ENCODE data around the gene LAMC3.

Gene LAMC3

DNA sequence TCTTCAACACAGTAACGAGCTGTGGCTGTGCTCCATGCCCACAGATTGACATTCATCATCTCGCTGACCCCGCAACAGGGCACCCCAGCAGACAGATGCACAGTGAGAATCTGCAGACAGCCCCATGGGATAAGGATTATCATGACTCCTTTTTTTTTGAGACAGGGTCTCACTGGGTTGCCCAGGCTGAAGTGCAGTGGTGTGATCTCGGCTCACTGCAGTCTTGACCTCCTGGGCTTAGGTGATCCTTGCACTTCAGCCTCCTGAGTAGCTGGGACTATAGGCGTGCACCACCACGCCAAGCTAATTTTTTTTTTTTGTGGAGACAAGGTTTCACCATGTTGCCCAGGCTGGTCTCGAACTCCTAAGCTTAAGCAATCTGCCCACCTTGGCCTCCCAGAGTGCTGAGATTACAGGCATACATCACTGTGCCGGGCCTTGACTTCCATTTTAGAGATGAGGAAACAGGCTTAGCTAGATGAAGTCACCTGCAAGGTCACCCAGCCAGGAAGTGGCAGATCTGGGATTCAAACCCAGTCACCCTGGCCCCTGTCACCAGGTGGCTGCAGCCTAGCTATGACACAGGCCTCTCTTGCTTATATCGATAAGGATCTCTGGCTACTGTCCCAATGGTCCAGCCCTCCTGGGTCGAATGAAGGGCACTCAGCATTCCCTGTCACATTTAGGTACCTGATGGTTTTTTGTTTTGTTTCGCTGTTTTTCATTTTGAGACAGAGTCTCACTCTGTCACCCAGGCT is 92.4 kb downstream of the LAMC3 start:
- in situ Hi-C loops (cut with MboI; ENCODE audit: low sequenced_read_pairs, unreplicated experiment): no loop called here
- TF ChIP-seq, protein P1, sequence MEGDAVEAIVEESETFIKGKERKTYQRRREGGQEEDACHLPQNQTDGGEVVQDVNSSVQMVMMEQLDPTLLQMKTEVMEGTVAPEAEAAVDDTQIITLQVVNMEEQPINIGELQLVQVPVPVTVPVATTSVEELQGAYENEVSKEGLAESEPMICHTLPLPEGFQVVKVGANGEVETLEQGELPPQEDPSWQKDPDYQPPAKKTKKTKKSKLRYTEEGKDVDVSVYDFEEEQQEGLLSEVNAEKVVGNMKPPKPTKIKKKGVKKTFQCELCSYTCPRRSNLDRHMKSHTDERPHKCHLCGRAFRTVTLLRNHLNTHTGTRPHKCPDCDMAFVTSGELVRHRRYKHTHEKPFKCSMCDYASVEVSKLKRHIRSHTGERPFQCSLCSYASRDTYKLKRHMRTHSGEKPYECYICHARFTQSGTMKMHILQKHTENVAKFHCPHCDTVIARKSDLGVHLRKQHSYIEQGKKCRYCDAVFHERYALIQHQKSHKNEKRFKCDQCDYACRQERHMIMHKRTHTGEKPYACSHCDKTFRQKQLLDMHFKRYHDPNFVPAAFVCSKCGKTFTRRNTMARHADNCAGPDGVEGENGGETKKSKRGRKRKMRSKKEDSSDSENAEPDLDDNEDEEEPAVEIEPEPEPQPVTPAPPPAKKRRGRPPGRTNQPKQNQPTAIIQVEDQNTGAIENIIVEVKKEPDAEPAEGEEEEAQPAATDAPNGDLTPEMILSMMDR (IDR thresholded peaks at IDR 0.05; ENCODE audit: borderline replicate concordance, control extremely low read depth, extremely low read depth, insufficient read depth, missing control alignments): no peak
- DNase-seq (ENCODE audit: low spot score): no peak

DNA sequence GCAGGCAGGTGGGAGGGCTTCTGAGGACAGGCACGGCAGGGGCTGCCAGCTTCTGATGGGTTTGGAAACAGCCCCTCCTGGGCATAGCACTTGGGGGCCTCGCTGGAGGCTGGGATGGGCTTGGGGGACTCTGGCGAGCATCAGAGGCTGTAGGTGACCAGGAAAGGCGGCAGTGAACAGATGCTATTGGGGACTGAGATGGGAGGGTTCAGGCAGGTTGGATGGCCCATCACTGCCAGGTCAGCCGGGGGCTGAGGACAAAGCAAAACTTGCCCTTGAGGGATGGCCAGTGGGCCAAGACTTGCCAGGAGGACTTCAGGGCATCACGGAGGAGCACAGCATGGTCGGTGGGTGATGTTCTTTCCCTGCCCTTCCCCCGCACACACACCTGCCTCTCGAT is 94.0 kb downstream of the LAMC3 start:
- TF ChIP-seq, protein P1 (IDR thresholded peaks at IDR 0.05; ENCODE audit: borderline replicate concordance, control extremely low read depth, extremely low read depth, insufficient read depth, missing control alignments): no peak
- no peak for DNase-seq (ENCODE audit: low spot score)
- in situ Hi-C loops (cut with MboI; ENCODE audit: low sequenced_read_pairs, unreplicated experiment): no loop called here

DNA sequence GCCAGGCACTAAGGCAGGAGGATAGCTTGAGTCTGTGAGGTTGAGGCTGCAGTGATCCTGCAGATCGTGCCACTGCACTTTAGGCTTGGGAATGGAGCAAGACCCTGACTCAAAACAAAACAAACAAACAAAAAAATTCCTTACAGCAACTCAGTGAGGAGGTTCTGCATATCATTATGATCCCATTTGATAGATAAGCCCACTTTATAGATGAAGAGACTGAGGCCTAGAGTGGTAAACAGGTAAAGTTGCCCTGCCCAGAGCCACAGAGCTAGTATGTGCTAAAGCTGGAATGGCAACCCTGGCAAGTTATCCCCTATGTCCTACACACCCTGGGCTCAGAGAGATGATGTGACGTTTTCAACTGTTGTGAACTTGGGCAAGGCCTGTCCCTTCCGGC is 94.6 kb downstream of the LAMC3 start:
- TF ChIP-seq, protein P1 (IDR thresholded peaks at IDR 0.05; ENCODE audit: borderline replicate concordance, control extremely low read depth, extremely low read depth, insufficient read depth, missing control alignments): no peak
- in situ Hi-C loops (cut with MboI; ENCODE audit: low sequenced_read_pairs, unreplicated experiment): no loop called here
- no peak for DNase-seq (ENCODE audit: low spot score)

DNA sequence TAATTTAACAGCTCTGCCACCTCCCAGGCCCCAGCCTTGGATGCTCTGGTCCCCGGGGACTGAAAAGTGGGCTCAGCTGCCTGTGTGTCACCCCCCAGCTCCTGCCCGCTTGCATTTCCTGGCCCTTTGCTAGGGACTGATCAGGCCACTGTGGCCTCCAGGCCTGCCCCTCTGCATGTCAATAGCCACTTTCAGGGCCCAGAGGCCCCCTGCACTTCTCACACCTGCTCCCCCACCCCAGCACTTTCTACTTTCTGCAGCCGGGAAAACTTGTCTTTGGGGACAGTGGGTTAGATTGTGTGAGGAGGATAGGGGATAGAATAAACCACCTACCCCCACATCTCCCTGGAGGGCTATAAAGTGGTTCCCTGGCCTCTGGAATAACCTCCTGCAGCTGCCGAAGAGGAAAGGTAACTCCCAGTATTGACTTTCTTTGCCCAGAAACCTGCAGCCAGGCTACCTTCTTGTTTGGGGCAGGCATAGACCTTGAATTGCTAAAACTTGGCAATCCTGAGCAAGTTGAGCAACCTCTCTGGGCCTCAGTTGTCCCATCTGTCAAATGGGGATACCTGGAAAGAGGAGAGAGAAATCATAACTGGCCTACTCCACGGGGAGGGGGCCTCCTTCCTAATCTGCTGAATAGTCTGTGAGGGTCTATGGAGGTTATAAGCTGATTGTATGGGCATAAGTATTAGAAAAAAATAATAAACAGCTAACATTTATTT is 95.2 kb downstream of the LAMC3 start:
- TF ChIP-seq, protein P1 (IDR thresholded peaks at IDR 0.05; ENCODE audit: borderline replicate concordance, control extremely low read depth, extremely low read depth, insufficient read depth, missing control alignments): no peak
- in situ Hi-C loops (cut with MboI; ENCODE audit: low sequenced_read_pairs, unreplicated experiment): no loop called here
- DNase-seq (ENCODE audit: low spot score): no peak

DNA sequence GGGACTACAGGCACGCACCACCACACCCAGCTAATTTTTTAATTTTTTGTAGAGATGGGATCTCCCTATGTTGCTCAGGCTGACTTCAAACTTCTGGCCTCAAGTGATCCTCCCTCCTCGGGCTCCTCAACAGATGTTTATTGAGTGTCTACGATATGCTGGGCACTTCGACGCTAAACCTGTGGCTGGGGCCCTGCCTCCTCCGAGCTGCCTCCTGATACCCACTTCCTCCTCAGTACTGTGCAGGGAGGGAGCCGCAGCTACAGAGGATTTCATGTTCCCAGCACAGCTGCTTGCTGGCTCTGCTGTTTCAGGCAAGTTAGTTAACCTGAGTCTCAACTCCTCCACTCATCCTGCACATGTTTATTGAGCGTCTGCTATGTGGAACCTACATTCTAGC is 97.0 kb downstream of the LAMC3 start:
- in situ Hi-C loops (cut with MboI; ENCODE audit: low sequenced_read_pairs, unreplicated experiment): no loop called here
- TF ChIP-seq, protein P1 (IDR thresholded peaks at IDR 0.05; ENCODE audit: borderline replicate concordance, control extremely low read depth, extremely low read depth, insufficient read depth, missing control alignments): no peak
- DNase-seq (ENCODE audit: low spot score): no peak

DNA sequence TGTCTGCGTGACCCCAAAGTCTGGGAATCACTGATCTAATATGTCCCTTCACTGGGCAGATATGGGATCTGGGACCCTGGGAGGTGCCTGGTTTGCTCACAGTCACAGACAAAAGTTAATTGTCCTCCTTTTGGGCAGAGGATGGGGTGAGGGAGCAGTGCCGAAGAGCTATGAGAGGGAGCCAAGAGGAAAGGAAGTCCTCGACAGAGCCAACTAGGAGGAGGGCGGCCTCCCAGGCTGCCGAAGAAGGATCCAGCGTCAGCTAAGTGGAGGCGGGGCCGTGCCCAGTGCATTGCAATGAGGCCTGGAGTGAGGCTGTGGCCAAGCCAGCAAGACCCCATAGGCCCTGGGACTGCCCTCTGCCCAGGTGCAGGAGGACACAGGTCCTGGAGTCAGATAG is 98.8 kb downstream of the LAMC3 start:
- peak; percentile 5 for DNase-seq (ENCODE audit: low spot score)
- in situ Hi-C loops (cut with MboI; ENCODE audit: low sequenced_read_pairs, unreplicated experiment): no loop called here
- TF ChIP-seq, protein P1 (IDR thresholded peaks at IDR 0.05; ENCODE audit: borderline replicate concordance, control extremely low read depth, extremely low read depth, insufficient read depth, missing control alignments): no peak
